H1 (cell line): ENCODE results near the gene SLC37A1. TPM values are rescaled to one million over a fixed set of nuclear protein-coding genes. Genes with fewer than 3 reads are reported as not detected.

Source experiments
- CTCF ChIA-PET: fragments of 300-600 bp; sonication (Branson Sonifier 250); formaldehyde crosslinking; loops from one replicate; lab custom pipeline; 2021; ENCODE audit not compliant: partially characterized antibody; lab: Charles Lee
- POLR2A ChIA-PET: fragments of 300-600 bp; sonication (Branson Sonifier 250); formaldehyde crosslinking; loops from one replicate; lab custom pipeline; 2021; ENCODE audit warnings: inconsistent platforms; ENCODE audit not compliant: partially characterized antibody; lab: Charles Lee
- DNase-seq, 2 experiments: peaks; one replicate each; pipeline versions ENCODE4 v3.0.0 to v3.0.0-alpha.2; 2010 to 2022; ENCODE audit warnings: low spot score in 2 of 2, low read depth in 1 of 2, mixed read lengths in 1 of 2
- FAIRE-seq: peaks from 2 replicates; lab custom pipeline; 2011; peaks lifted over from hg19 to GRCh38; lab: Jason Lieb, UNC
- H2AFZ ChIP-seq: 2 replicates; pipeline ENCODE4 v1.8.1; 2012; ENCODE audit warnings: low read length, inconsistent platforms
- H2AK5ac ChIP-seq: 2 replicates; pipeline ENCODE4 v1.6.1; 2013; ENCODE audit warnings: low read depth, low read length
- H2BK120ac ChIP-seq: replicated peaks from 2 replicates; pipeline ENCODE3; 2013; ENCODE audit warnings: low read depth, low read length, inconsistent platforms
- H2BK12ac ChIP-seq: 2 replicates; pipeline ENCODE4 v1.6.1; 2013; ENCODE audit warnings: low read depth, low read length
- H2BK15ac ChIP-seq: 2 replicates; pipeline ENCODE4 v1.6.1; 2013; ENCODE audit warnings: low read length
- H2BK20ac ChIP-seq: 2 replicates; pipeline ENCODE4 v1.6.1; 2013; ENCODE audit warnings: low read length
- H2BK5ac ChIP-seq: 2 replicates; pipeline ENCODE4 v1.6.1; 2013; ENCODE audit warnings: low read depth, low read length
- H3K14ac ChIP-seq: 2 replicates; pipeline ENCODE4 v1.6.1; 2013; ENCODE audit warnings: inconsistent platforms; ENCODE audit not compliant: insufficient read length
- H3K18ac ChIP-seq: 2 replicates; pipeline ENCODE4 v1.6.1; 2013; ENCODE audit warnings: low read length; ENCODE audit errors: extremely low read depth
- H3K23ac ChIP-seq: 2 replicates; pipeline ENCODE4 v1.6.1; 2013; ENCODE audit warnings: inconsistent platforms; ENCODE audit not compliant: insufficient read length
- H3K23me2 ChIP-seq: 2 replicates; pipeline ENCODE4 v1.6.1; 2013; ENCODE audit warnings: low read depth, low read length
- H3K27ac ChIP-seq: 2 replicates; pipeline ENCODE4 v1.6.1; 2011; ENCODE audit warnings: low read depth, low read length, inconsistent platforms
- H3K27me3 ChIP-seq, 4 experiments: replicated peaks in 1 of 4; 1 replicate in 1 of 4; 2 replicates in 3 of 4; pipeline versions ENCODE4 v1.6.1 to v1.8.1; 2011 to 2013; ENCODE audit warnings: low read length in 3 of 4, mild to moderate bottlenecking in 3 of 4, inconsistent platforms in 2 of 4, mixed read lengths in 2 of 4, moderate library complexity in 1 of 4; ENCODE audit not compliant: control insufficient read depth in 3 of 4, insufficient read depth in 3 of 4; ENCODE audit errors: extremely low read depth in 1 of 4
- H3K36me3 ChIP-seq, 4 experiments: 2 replicates each; pipeline versions ENCODE4 v1.6.1 to v1.8.1; 2011 to 2013; ENCODE audit warnings: mild to moderate bottlenecking in 4 of 4, low read length in 3 of 4, moderate library complexity in 2 of 4, control low read depth in 1 of 4, inconsistent platforms in 1 of 4; ENCODE audit not compliant: insufficient read depth in 4 of 4, control insufficient read depth in 2 of 4
- H3K4ac ChIP-seq: replicated peaks from 2 replicates; pipeline ENCODE3; 2013; ENCODE audit warnings: low read length, low read depth, mixed read lengths, inconsistent platforms; ENCODE audit not compliant: insufficient read length
- H3K4me1 ChIP-seq, 4 experiments: replicated peaks in 1 of 4; 1 replicate in 1 of 4; 2 replicates in 3 of 4; pipeline versions ENCODE4 v1.6.1 to v1.8.1; 2011 to 2013; ENCODE audit warnings: low read length in 3 of 4, inconsistent platforms in 2 of 4, mixed read lengths in 1 of 4; ENCODE audit not compliant: insufficient read depth in 4 of 4, control insufficient read depth in 3 of 4
- H3K4me2 ChIP-seq, 2 experiments: 2 replicates each; pipeline versions ENCODE4 v1.6.1 to v1.8.1; 2011 to 2013; ENCODE audit warnings: low read depth in 2 of 2, low read length in 2 of 2, control low read depth in 1 of 2, inconsistent platforms in 1 of 2, mild to moderate bottlenecking in 1 of 2; ENCODE audit not compliant: insufficient read depth in 1 of 2
- H3K4me3 ChIP-seq, 4 experiments: fragments of 200-600, 300-600 bp in 1 of 4; sonication (generic), shearing (Covaris generic), sonication (Bioruptor Twin) in 1 of 4; 2 replicates each; pipeline versions ENCODE4 v1.5.1 to v1.8.1; 2011 to 2016; ENCODE audit warnings: low read length in 4 of 4, low read depth in 3 of 4, control low read depth in 2 of 4, inconsistent platforms in 2 of 4, mild to moderate bottlenecking in 2 of 4, mixed read lengths in 1 of 4, moderate library complexity in 1 of 4; ENCODE audit not compliant: insufficient read depth in 2 of 4; ENCODE audit errors: extremely low read depth in 1 of 4
- H3K56ac ChIP-seq: replicated peaks from 2 replicates; pipeline ENCODE3; 2013; ENCODE audit warnings: low read depth, mild to moderate bottlenecking, mixed read lengths, low read length, inconsistent platforms; ENCODE audit not compliant: insufficient read length
- H3K79me1 ChIP-seq: 2 replicates; pipeline ENCODE4 v1.6.1; 2013; ENCODE audit warnings: low read depth, low read length, control low read depth
- H3K79me2 ChIP-seq, 2 experiments: 2 replicates each; pipeline versions ENCODE4 v1.6.1 to v1.8.1; 2012 to 2013; ENCODE audit warnings: low read length in 2 of 2, mild to moderate bottlenecking in 2 of 2, inconsistent platforms in 1 of 2; ENCODE audit not compliant: insufficient read depth in 2 of 2, control insufficient read depth in 1 of 2
- H3K9ac ChIP-seq, 4 experiments: replicated peaks in 1 of 4; 1 replicate in 1 of 4; 2 replicates in 3 of 4; pipeline versions ENCODE4 v1.6.1 to v1.8.1; 2011 to 2013; ENCODE audit warnings: low read depth in 3 of 4, low read length in 3 of 4, control low read depth in 2 of 4, mild to moderate bottlenecking in 2 of 4, moderate library complexity in 2 of 4, inconsistent platforms in 1 of 4; ENCODE audit errors: extremely low read depth in 1 of 4
- H3K9me3 ChIP-seq, 2 experiments: 2 replicates each; pipeline versions ENCODE4 v1.6.1 to v1.8.1; 2012 to 2013; ENCODE audit warnings: mild to moderate bottlenecking in 2 of 2, moderate library complexity in 2 of 2, control low read depth in 1 of 2, inconsistent platforms in 1 of 2, low read depth in 1 of 2, low read length in 1 of 2, mixed read lengths in 1 of 2; ENCODE audit not compliant: insufficient read depth in 2 of 2
- H4K20me1 ChIP-seq, 2 experiments: replicated peaks in 1 of 2; 2 replicates each; pipeline versions ENCODE3 to v1.8.1; 2011 to 2013; ENCODE audit warnings: inconsistent platforms in 2 of 2, low read length in 2 of 2, mild to moderate bottlenecking in 1 of 2; ENCODE audit not compliant: insufficient read depth in 2 of 2, control insufficient read depth in 1 of 2
- H4K5ac ChIP-seq: 2 replicates; pipeline ENCODE4 v1.6.1; 2013; ENCODE audit warnings: low read length, low read depth, mixed read lengths, inconsistent platforms; ENCODE audit not compliant: insufficient read length
- H4K8ac ChIP-seq: 2 replicates; pipeline ENCODE4 v1.8.0; 2013; ENCODE audit warnings: mild to moderate bottlenecking, moderate library complexity, low read length, inconsistent platforms; ENCODE audit not compliant: insufficient read depth; ENCODE audit errors: extremely low read depth
- H4K91ac ChIP-seq: replicated peaks from 2 replicates; pipeline ENCODE3; 2013; ENCODE audit warnings: low read length, mixed read lengths, inconsistent platforms; ENCODE audit not compliant: insufficient read length
- CHD2 ChIP-seq: IDR thresholded peaks from 2 replicates; pipeline ENCODE4 v1.6.1; 2012; ENCODE audit warnings: low read length, improper control_type of control experiment
- HDAC2 ChIP-seq, 2 experiments: fragments of 300-600 bp in 1 of 2; sonication (generic) in 1 of 2; IDR thresholded peaks; 2 replicates each; pipeline ENCODE4 v1.6.1; 2011 to 2012; ENCODE audit warnings: low read depth in 2 of 2, low read length in 2 of 2, mild to moderate bottlenecking in 2 of 2, moderate library complexity in 2 of 2, borderline replicate concordance in 1 of 2, inconsistent platforms in 1 of 2
- SP4 ChIP-seq: IDR thresholded peaks from 2 replicates; pipeline ENCODE4 v1.6.1; 2012; ENCODE audit warnings: low read length, inconsistent platforms
- WGBS, 2 experiments: shearing (Covaris generic) in 1 of 2; methylation state at CpG; one replicate each; pipeline versions ENCODE4 v1.1.6 to v1.1.7; 2013 to 2015; ENCODE audit warnings: low lambda C conversion rate in 2 of 2, mixed read lengths in 2 of 2, inconsistent platforms in 1 of 2, low coverage in 1 of 2, missing lambda C conversion rate in 1 of 2; ENCODE audit not compliant: insufficient replicate concordance in 2 of 2, insufficient coverage in 1 of 2, insufficient read length in 1 of 2; ENCODE audit errors: extremely low coverage in 1 of 2, missing lambda C conversion rate in 1 of 2; 5-methylcytosine and 5-hydroxymethylcytosine counted together
- polyA plus RNA-seq, 7 experiments: library from polyadenylated mRNA; depleted of rRNA in 3 of 7; stranded (reverse) in 5 of 7; unstranded in 2 of 7; fragments of >200 nt in 5 of 7; fragments of 200-250 nt in 2 of 7; gene quantifications; 1 replicate in 5 of 7; 2 replicates in 1 of 7; 4 replicates in 1 of 7; pipeline versions ENCODE4 v1.2.1 to v1.2.3, GENCODE V29; 2011 to 2013; ENCODE audit warnings: missing spikeins in 2 of 7, mixed read lengths in 2 of 7
- total RNA-seq: library from RNA; stranded (reverse); fragmentation: NEBNext Ultra II Directional; extraction: Animal tissue kit (Norgen Biotek cat#: 25700); gene quantifications from 2 replicates; pipeline ENCODE4 v1.2.1, GENCODE V29; 2021

The SLC37A1 gene
- total and polyA plus RNA-seq, 2 of the 8 experiments (the other 6 are each of a cell fraction or from before 2014, with no cell fraction given) = 15.6 to 30.9 TPM

- no peak overlapping the region for H4K91ac ChIP-seq
- H2BK12ac ChIP-seq = 0 out of 2 replicates have a peak overlapping the region, but pooled peaks have one; percentile 61
- no peak overlapping the region for H2AFZ ChIP-seq
- H3K23me2 ChIP-seq = no peaks in the 10 kb centered on the region
- no peak overlapping the region for H4K5ac ChIP-seq
- H3K56ac ChIP-seq = no peak overlapping the region
- 84% methylated on average over 9 of the region's 9 CpGs; no CpG with 5 or more reads in 1 of the 2 experiments for WGBS, 2 experiments
- FAIRE-seq (no peak), DNase-seq (no peak)
- H3K79me2 ChIP-seq = 0 out of 4 replicates have a peak, but pooled peaks cover 0 to 8% of the 10 kb centered on the region in 2 experiments
- H3K27ac ChIP-seq = 0 out of 2 replicates have a peak overlapping the region, but pooled peaks have one; percentile 3
- peaks cover 0 to 32% (median 13%) of the 10 kb centered on the region in 4 experiments; a peak in 7 of 8 replicates for H3K36me3 ChIP-seq
- 0 out of 8 replicates have a peak overlapping the region, but pooled peaks of 1 of the 4 experiments have one; percentile 51 for H3K4me3 ChIP-seq
- POLR2A ChIA-PET = interaction anchor here (3.3 kb wide), 1 partner anchor 10 kb away, joined by 19 read pairs; the partner anchor contains the start of gene SLC37A1
- CTCF ChIA-PET = interaction anchor here (0.7 to 2.0 kb wide), 6 partner anchors 11 to 57 kb away, joined by 3 to 8 read pairs (median 4); no protein-coding TSS in a partner anchor
- no peak overlapping the region for H3K9ac ChIP-seq
- peak overlapping the region; percentile 62 to 83; a peak in 3 of 4 replicates for H3K4me2 ChIP-seq
- H2BK15ac ChIP-seq = no peak overlapping the region
- H3K79me1 ChIP-seq = peaks cover 2% of the 10 kb centered on the region; the same call in 1 of the 2 replicates
- H3K14ac ChIP-seq = no peak overlapping the region
- H2BK120ac ChIP-seq = no peak overlapping the region
- no peak overlapping the region for H2BK20ac ChIP-seq
- no peak overlapping the region for H3K18ac ChIP-seq
- no peak overlapping the region for H3K23ac ChIP-seq
- no peaks in the 10 kb centered on the region for H4K20me1 ChIP-seq
- H3K27me3 ChIP-seq = no peaks in the 10 kb centered on the region
- no peak overlapping the region for H4K8ac ChIP-seq
- H2AK5ac ChIP-seq = no peak overlapping the region
- H3K4ac ChIP-seq = no peak overlapping the region
- H2BK5ac ChIP-seq = 0 out of 2 replicates have a peak overlapping the region, but pooled peaks have one; percentile 18
- no peaks in the 10 kb centered on the region for H3K9me3 ChIP-seq
- H3K4me1 ChIP-seq = peaks cover 8 to 18% (median 14%) of the 10 kb centered on the region in 4 experiments
- TF ChIP-seq HDAC2 (IDR thresholded peaks at IDR 0.05; ENCODE audit: borderline replicate concordance in 1 of 2, low read depth in 2 of 2, low read length in 2 of 2) (no peak), CHD2 (no peak), SP4 (no peak)
Measured at GRCh38 chr21:42523941-42524340, 10.3 kb downstream of the SLC37A1 start.
